HepG2 (cell line): ENCODE measurements around the gene ATXN7L3. TPM values are rescaled to one million over a fixed set of nuclear protein-coding genes. Genes with fewer than 3 reads are reported as not detected.

Experiments used
- ATAC-seq: fragments of 200-7000 bp; cut with Tn5 transposase; 3 replicates; pipeline ENCODE4 v1.9.1; 2020; ENCODE audit warnings: mild to moderate bottlenecking, moderate library complexity
- BruUV-seq: library from RNA; stranded (reverse); fragments of 400-500 nt; replicated peaks from 2 replicates; lab custom pipeline; 2021; lab: Mats Ljungman, UMichigan
- CTCF ChIA-PET: fragments of 300-600 bp; formaldehyde crosslinking; extraction: SDS; loops from one replicate; lab custom pipeline; 2021; ENCODE audit warnings: low total read pairs, inconsistent platforms, low intra/inter-chr PET ratio; lab: Yijun Ruan, JAX
- POLR2A ChIA-PET: fragments of 350-600 bp; sonication (Branson Sonifier 250); formaldehyde crosslinking; loops from one replicate; lab custom pipeline; 2020; ENCODE audit warnings: antibody characterized with exemption, inconsistent platforms; lab: Yijun Ruan, JAX
- DNase-seq: peaks from one replicate; pipeline ENCODE4 v3.0.0-alpha.2; 2015; ENCODE audit warnings: low spot score
- FAIRE-seq: peaks from 3 replicates; lab custom pipeline; 2011; peaks lifted over from hg19 to GRCh38; lab: Jason Lieb, UNC
- H2AFZ ChIP-seq: one replicate; pipeline ENCODE4 v1.6.1; 2011; ENCODE audit warnings: low read length, inconsistent platforms
- H3K27ac ChIP-seq: fragments of 300-600 bp; 3 replicates; pipeline ENCODE4 v1.8.0; 2011; ENCODE audit warnings: mixed run types, mild to moderate bottlenecking, mixed read lengths, low read length, inconsistent platforms; ENCODE audit not compliant: insufficient read depth; ENCODE audit errors: extremely low read length
- H3K27me3 ChIP-seq, 2 experiments: fragments of 200-600 bp in 1 of 2; 2 replicates in 1 of 2; 3 replicates in 1 of 2; pipeline versions ENCODE4 v1.6.0 to v1.8.0; 2011; ENCODE audit warnings: low read length in 2 of 2, mild to moderate bottlenecking in 2 of 2, moderate library complexity in 2 of 2, inconsistent platforms in 1 of 2; ENCODE audit not compliant: insufficient read depth in 2 of 2, control insufficient read depth in 1 of 2
- H3K36me3 ChIP-seq, 2 experiments: fragments of 200-600 bp in 1 of 2; replicated peaks in 1 of 2; 2 replicates in 1 of 2; 3 replicates in 1 of 2; pipeline versions ENCODE4 v1.5.1 to v1.8.0; 2011; ENCODE audit warnings: low read length in 2 of 2, inconsistent platforms in 1 of 2; ENCODE audit not compliant: insufficient read depth in 2 of 2, control insufficient read depth in 1 of 2
- H3K4me1 ChIP-seq: 2 replicates; pipeline ENCODE4 v1.5.1; 2012; ENCODE audit warnings: low read length, inconsistent platforms; ENCODE audit not compliant: insufficient read depth
- H3K4me2 ChIP-seq: 2 replicates; pipeline ENCODE4 v1.6.0; 2011; ENCODE audit warnings: low read depth, low read length, inconsistent platforms
- H3K4me3 ChIP-seq, 3 experiments: fragments of 200-600 bp in 1 of 3; sonication (generic), shearing (Covaris generic) in 1 of 3; replicated peaks in 1 of 3; 2 replicates each; pipeline ENCODE4 v1.5.1; 2011 to 2016; ENCODE audit warnings: low read length in 3 of 3, inconsistent platforms in 2 of 3, low read depth in 2 of 3, mild to moderate bottlenecking in 2 of 3, control low read depth in 1 of 3, mixed read lengths in 1 of 3; ENCODE audit not compliant: insufficient read depth in 1 of 3
- H3K79me2 ChIP-seq: one replicate; pipeline ENCODE4 v1.6.1; 2011; ENCODE audit warnings: low read length, inconsistent platforms; ENCODE audit not compliant: insufficient read depth
- H3K9ac ChIP-seq: 2 replicates; pipeline ENCODE4 v1.6.0; 2011; ENCODE audit warnings: mild to moderate bottlenecking, low read depth, low read length, inconsistent platforms; ENCODE audit not compliant: insufficient read depth
- H3K9me3 ChIP-seq: 2 replicates; pipeline ENCODE4 v1.5.1; 2012; ENCODE audit warnings: mild to moderate bottlenecking, low read length
- H4K20me1 ChIP-seq: 2 replicates; pipeline ENCODE4 v1.6.0; 2011; ENCODE audit warnings: inconsistent platforms, mild to moderate bottlenecking, low read length, moderate library complexity; ENCODE audit not compliant: insufficient read depth
- BRD4 ChIP-seq: sonication (generic); formaldehyde crosslinking; IDR thresholded peaks from 2 replicates; pipeline ENCODE4 v1.4.0; 2020; ENCODE audit warnings: missing genetic modification reagents
- IRF2 ChIP-seq: IDR thresholded peaks from 2 replicates; pipeline ENCODE4 v1.6.1; 2018; ENCODE audit warnings: missing genetic modification reagents, missing compliant biosample characterization
- KLF9 ChIP-seq: IDR thresholded peaks from 2 replicates; pipeline ENCODE4 v1.6.1; 2016; ENCODE audit warnings: low read depth
- MAFF ChIP-seq: IDR thresholded peaks from 2 replicates; pipeline ENCODE4 v1.6.1; 2011; ENCODE audit warnings: low read depth, low read length, improper control_type of control experiment
- MAFK ChIP-seq, 2 experiments: IDR thresholded peaks in 1 of 2; conservative IDR thresholded peaks in 1 of 2; 2 replicates each; pipeline ENCODE4 v1.6.1; 2011; ENCODE audit warnings: improper control_type of control experiment in 2 of 2, low read length in 2 of 2
- PREB ChIP-seq: sonication (generic); formaldehyde crosslinking; IDR thresholded peaks from 2 replicates; pipeline ENCODE4 v1.4.0; 2020; ENCODE audit warnings: missing genetic modification reagents
- RORA ChIP-seq: sonication (generic); formaldehyde crosslinking; IDR thresholded peaks from 2 replicates; pipeline ENCODE4 v1.5.0; 2020; ENCODE audit warnings: mild to moderate bottlenecking, missing genetic modification reagents, moderate library complexity
- XBP1 ChIP-seq: sonication (generic); formaldehyde crosslinking; IDR thresholded peaks from 2 replicates; pipeline ENCODE4 v1.5.0; 2020; ENCODE audit warnings: missing genetic modification reagents
- YY1 ChIP-seq: IDR thresholded peaks from 2 replicates; pipeline ENCODE4 v1.6.1; 2011; ENCODE audit warnings: low read length, low read depth, moderate library complexity, mild to moderate bottlenecking; ENCODE audit not compliant: insufficient read depth, insufficient replicate concordance
- ZBED4 ChIP-seq: sonication (generic); formaldehyde crosslinking; IDR thresholded peaks from 2 replicates; pipeline ENCODE4 v1.4.0; 2020; ENCODE audit warnings: missing genetic modification reagents, borderline replicate concordance
- ZFYVE20 ChIP-seq: sonication (generic); formaldehyde crosslinking; IDR thresholded peaks from 2 replicates; pipeline ENCODE4 v1.8.0; 2023; ENCODE audit warnings: low read depth, mild to moderate bottlenecking, moderate library complexity, missing genetic modification reagents, borderline replicate concordance
- ZNF446 ChIP-seq: sonication (generic); formaldehyde crosslinking; IDR thresholded peaks from 2 replicates; pipeline ENCODE4 v1.5.0; 2020; ENCODE audit warnings: mild to moderate bottlenecking, missing genetic modification reagents
- WGBS: methylation state at CpG from one replicate; pipeline ENCODE4 v1.1.6; 2017; ENCODE audit warnings: low lambda C conversion rate; 5-methylcytosine and 5-hydroxymethylcytosine counted together
- in situ Hi-C: cut with HindIII; loops from 2 replicates; pipeline ENCODE4 v1.10.0; 2017; ENCODE audit warnings: low pct_unique_long_range_greater_than_20kb; ENCODE audit not compliant: extremely low pct_ligation_motif_present
- intact Hi-C: fragments of 100-400 bp; cut with micrococcal nuclease; formaldehyde crosslinking; loops from one replicate; pipeline ENCODE4 v1.10.0; 2022; ENCODE audit not compliant: unreplicated experiment
- polyA plus RNA-seq, 8 experiments: library from polyadenylated mRNA; depleted of rRNA in 3 of 8; stranded (reverse) in 7 of 8; unstranded in 1 of 8; fragments of >200 nt; fragmentation: Illumina TruSeq in 4 of 8; extraction: Trizol in 4 of 8; gene quantifications; 2 replicates each; pipeline versions ENCODE4 v1.2.1 to v1.2.3, GENCODE V29; 2011 to 2016; ENCODE audit warnings: low read depth in 4 of 8, missing spikeins in 1 of 8, mixed read lengths in 1 of 8; ENCODE audit not compliant: insufficient read depth in 1 of 8
- total RNA-seq, 5 experiments: library from RNA; depleted of rRNA; stranded (reverse); fragments of >200 nt; fragmentation: Illumina TruSeq; extraction: Trizol; gene quantifications; 2 replicates each; pipeline ENCODE4 v1.2.3, GENCODE V29; 2016; ENCODE audit warnings: low read depth in 1 of 5
- TF ChIP-seq, protein P1 (sequence below): IDR thresholded peaks from 2 replicates; pipeline ENCODE4 v1.6.1; 2016; ENCODE audit warnings: mild to moderate bottlenecking

The ATXN7L3 gene
- total and polyA plus RNA-seq, 2 of the 13 experiments (the other 11 are each of a cell fraction or from before 2014, with no cell fraction given): 44.5 to 59.1 TPM

DNA sequence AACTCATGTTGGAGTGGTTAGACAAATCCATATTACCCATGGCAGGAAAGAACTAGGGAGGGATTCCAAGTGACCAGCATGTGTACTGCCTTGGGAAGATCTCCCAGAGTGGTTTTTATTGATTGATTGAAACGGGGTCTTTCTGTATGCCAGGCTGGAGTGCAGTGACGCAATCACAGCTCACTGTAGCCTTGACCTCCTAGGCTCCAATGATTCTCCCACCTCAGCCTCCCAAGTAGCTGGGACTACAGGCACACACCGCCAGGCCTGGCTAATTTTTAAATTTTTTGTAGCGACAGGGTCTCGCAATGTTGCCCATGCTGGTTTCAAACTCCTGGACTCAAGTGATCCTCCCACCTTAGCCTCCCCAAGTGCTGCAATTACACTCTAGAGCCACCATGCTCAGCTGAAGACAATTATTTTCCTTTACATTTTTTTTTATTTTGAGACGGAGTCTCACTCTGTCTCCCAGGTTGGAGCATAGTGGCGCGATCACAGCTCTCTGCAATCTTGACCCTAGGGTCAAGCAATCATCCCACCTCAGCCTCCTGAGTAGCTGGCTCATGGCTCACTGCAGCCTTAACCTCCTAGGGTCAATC, 15.4 kb downstream of the ATXN7L3 start (continued):
- TF ChIP-seq, protein P1, sequence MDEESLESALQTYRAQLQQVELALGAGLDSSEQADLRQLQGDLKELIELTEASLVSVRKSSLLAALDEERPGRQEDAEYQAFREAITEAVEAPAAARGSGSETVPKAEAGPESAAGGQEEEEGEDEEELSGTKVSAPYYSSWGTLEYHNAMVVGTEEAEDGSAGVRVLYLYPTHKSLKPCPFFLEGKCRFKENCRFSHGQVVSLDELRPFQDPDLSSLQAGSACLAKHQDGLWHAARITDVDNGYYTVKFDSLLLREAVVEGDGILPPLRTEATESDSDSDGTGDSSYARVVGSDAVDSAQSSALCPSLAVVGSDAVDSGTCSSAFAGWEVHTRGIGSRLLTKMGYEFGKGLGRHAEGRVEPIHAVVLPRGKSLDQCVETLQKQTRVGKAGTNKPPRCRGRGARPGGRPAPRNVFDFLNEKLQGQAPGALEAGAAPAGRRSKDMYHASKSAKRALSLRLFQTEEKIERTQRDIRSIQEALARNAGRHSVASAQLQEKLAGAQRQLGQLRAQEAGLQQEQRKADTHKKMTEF (CRISPR knock-in tag): no peak

- H3K27me3 ChIP-seq: no peaks in the 10 kb centered on the region; a peak in 1 of 5 replicates
- ATAC-seq (no peak), DNase-seq (no peak), FAIRE-seq (no peak)
- no peaks in the 10 kb centered on the region for H3K9me3 ChIP-seq
- whole genome bisulfite sequencing: 94% methylated on average over 2 of the region's 2 CpGs
- no peak overlapping the region for H2AFZ ChIP-seq
- TF ChIP-seq ZNF446: no peak
- no peak for TF ChIP-seq PREB (CRISPR knock-in tag)
- peak; percentile 74 for TF ChIP-seq MAFF
- no peak for TF ChIP-seq ZFYVE20 (CRISPR knock-in tag)
- TF ChIP-seq RORA: no peak
- peak; percentile 65 to 91 for TF ChIP-seq MAFK (conservative IDR thresholded peaks at IDR 0.05 in 1 of 2, IDR thresholded peaks at IDR 0.05 in 1 of 2; ENCODE audit: low read length in 2 of 2)
- no peak for TF ChIP-seq XBP1 (CRISPR knock-in tag)
- no peak for TF ChIP-seq IRF2 (CRISPR knock-in tag)
- TF ChIP-seq BRD4 (CRISPR knock-in tag): no peak
- no peak for TF ChIP-seq KLF9 (CRISPR knock-in tag)
- no peak for TF ChIP-seq ZBED4 (CRISPR knock-in tag)
- TF ChIP-seq YY1: no peak
- H3K4me1 ChIP-seq: peaks cover 50% of the 10 kb centered on the region
- intact Hi-C loops: no loop called here
- in situ Hi-C loops: loop anchor here (10.0 kb wide), 1 partner anchor 62 kb away; no protein-coding TSS in a partner anchor
- H3K27ac ChIP-seq: peak overlapping the region; percentile 87
- H3K79me2 ChIP-seq: peaks cover 27% of the 10 kb centered on the region
- peaks cover 5% of the 10 kb centered on the region; the same call in 1 of the 2 replicates for H4K20me1 ChIP-seq
- no peak overlapping the region for H3K9ac ChIP-seq
- CTCF ChIA-PET: no interaction called here
- no TSS peak for BruUV-seq
- POLR2A ChIA-PET: interaction anchor here (2.8 to 5.2 kb wide), 3 partner anchors 12 to 74 kb away, joined by 7 to 71 read pairs (median 8); partner anchors contain the start of genes ASB16 and ATXN7L3
- peaks cover 3 to 23% of the 10 kb centered on the region in 2 experiments; a peak in 4 of 5 replicates for H3K36me3 ChIP-seq
- H3K4me2 ChIP-seq: no peak overlapping the region
- no peak overlapping the region for H3K4me3 ChIP-seq
These were observed 16.7 kb downstream of the ATXN7L3 start for GRCh38 chr17:44183024-44183423.
